ENCODE measurements around the gene FOXN4.

The FOXN4 gene

GRCh38 chr12:109277899-109278762 lies 31.0 kb downstream of the FOXN4 start:
- H3K27me3 ChIP-seq (ENCODE audit: insufficient read depth, low read depth, severe bottlenecking), result no peaks in the 10 kb centered on the region
- no peaks in the 10 kb centered on the region for H3K36me3 ChIP-seq
- no peak overlapping the region for H3K27ac ChIP-seq
- no peak overlapping the region for H3K4me3 ChIP-seq (ENCODE audit: low read depth, low read length)
- DNase-seq, result peak; percentile 33
- no peak for TF ChIP-seq CTCF (IDR thresholded peaks at IDR 0.05; ENCODE audit: low read depth, low read length)
- no peaks in the 10 kb centered on the region for H3K9me3 ChIP-seq (ENCODE audit: severe bottlenecking)

DNA sequence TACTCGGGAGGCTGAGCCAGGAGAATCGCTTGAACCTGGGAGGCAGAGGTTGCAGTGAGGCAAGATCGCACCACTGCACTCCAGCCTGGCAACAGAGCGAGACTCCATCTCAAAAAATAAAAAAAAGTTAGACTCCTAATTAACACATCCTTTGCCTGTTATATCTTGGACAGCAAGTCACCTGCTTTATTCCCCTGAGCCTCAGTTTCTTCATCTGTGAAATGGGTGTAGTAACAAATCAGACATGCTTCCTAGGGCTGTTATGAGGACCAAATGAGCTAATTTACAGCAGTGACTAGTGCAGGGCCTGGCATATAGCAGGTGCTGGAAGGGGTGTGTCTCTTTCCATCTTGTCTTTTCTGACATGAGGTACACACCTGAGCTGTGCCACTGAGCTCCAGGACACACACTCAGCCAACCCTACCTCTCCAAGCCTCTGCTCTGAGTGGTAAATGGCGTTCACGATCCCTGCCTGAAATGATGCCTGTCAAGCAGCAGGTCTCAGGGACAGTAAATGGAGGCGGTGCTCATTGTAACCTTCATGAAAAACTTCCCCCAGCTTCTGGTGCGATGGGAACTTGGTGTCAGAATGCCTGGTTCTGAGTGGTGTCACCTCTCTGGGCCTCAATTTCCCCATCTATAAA lies 31.7 kb downstream of the FOXN4 start:
- no peak overlapping the region for H3K4me3 ChIP-seq (ENCODE audit: low read depth, low read length)
- no peak overlapping the region for H3K27ac ChIP-seq
- no peaks in the 10 kb centered on the region for H3K27me3 ChIP-seq (ENCODE audit: insufficient read depth, low read depth, severe bottlenecking)
- no peak for DNase-seq
- no peak for TF ChIP-seq CTCF (IDR thresholded peaks at IDR 0.05; ENCODE audit: low read depth, low read length)
- H3K9me3 ChIP-seq (ENCODE audit: severe bottlenecking), result no peaks in the 10 kb centered on the region
- no peaks in the 10 kb centered on the region for H3K36me3 ChIP-seq

GRCh38 chr12:109276160-109276559 lies 32.9 kb downstream of the FOXN4 start:
- Histone ChIP-seq H3K4me3 (ENCODE audit: low read depth, low read length) (no peak overlapping the region), H3K27me3 (ENCODE audit: insufficient read depth, low read depth, severe bottlenecking) (no peaks in the 10 kb centered on the region), H3K9me3 (ENCODE audit: severe bottlenecking) (no peaks in the 10 kb centered on the region), H3K27ac (no peak overlapping the region), H3K36me3 (no peaks in the 10 kb centered on the region)
- DNase-seq, result no peak
- TF ChIP-seq CTCF (IDR thresholded peaks at IDR 0.05; ENCODE audit: low read depth, low read length), result no peak

DNA sequence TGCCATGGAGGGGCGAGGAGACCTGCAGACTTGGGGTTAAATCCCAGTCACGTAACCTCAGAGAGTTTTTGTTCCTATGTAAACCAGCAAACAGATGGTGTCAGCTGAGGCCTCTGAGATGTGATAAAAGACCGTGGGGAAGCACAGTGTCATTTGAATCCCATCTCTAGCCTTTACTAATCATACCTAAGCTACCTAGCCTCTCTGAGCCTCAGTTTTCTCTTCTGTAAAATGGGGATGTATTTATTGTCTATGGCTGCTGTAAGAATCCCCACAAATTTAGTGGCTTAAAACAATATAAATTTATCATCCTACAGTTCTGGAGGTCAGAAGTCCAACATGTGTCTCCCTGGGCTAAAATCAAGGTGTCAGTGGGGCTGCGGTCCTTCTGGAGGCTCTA lies 33.9 kb downstream of the FOXN4 start:
- DNase-seq, result no peak

DNA sequence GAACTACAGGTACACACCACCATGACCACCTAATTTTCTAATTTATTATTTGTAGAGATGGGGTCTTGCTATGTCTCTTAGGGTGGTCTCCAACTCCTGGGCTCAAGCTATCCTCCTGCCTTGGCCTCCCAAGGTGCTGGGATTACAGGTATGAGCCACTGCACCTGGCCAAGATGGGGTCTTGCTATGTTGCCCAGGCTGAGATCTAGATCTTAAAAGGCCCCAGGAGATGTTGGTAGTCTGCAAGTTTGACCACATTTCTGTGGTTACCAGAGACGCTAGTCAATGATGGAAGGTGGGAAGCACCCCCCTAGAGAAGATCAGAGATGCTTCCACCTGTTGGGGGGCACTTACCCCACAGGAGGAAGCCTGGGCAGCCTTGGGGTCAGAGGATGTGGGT lies 34.7 kb downstream of the FOXN4 start:
- DNase-seq, result no peak
- Histone ChIP-seq H3K36me3 (no peaks in the 10 kb centered on the region), H3K4me3 (ENCODE audit: low read depth, low read length) (no peak overlapping the region), H3K27me3 (ENCODE audit: insufficient read depth, low read depth, severe bottlenecking) (no peaks in the 10 kb centered on the region), H3K27ac (no peak overlapping the region), H3K9me3 (ENCODE audit: severe bottlenecking) (no peaks in the 10 kb centered on the region)
- no peak for TF ChIP-seq CTCF (IDR thresholded peaks at IDR 0.05; ENCODE audit: low read depth, low read length)

More for the DNA sequence above, 33.9 kb downstream of the FOXN4 start:
- no peak for TF ChIP-seq CTCF (IDR thresholded peaks at IDR 0.05; ENCODE audit: low read depth, low read length)
- Histone ChIP-seq H3K27me3 (ENCODE audit: insufficient read depth, low read depth, severe bottlenecking) (no peaks in the 10 kb centered on the region), H3K36me3 (no peaks in the 10 kb centered on the region), H3K9me3 (ENCODE audit: severe bottlenecking) (no peaks in the 10 kb centered on the region), H3K4me3 (ENCODE audit: low read depth, low read length) (no peak overlapping the region), H3K27ac (no peak overlapping the region)

Measured in WERI-Rb-1 (cell line).